Mesodermal cell (in vitro differentiated cells): ENCODE measurements around the gene OR56A1.

ENCODE experiments used
- H3K27ac ChIP-seq: 2 replicates; pipeline ENCODE4 v1.7.0; 2013; ENCODE audit warnings: mild to moderate bottlenecking, low read depth, low read length, moderate library complexity; ENCODE audit not compliant: severe bottlenecking
- H3K36me3 ChIP-seq: 2 replicates; pipeline ENCODE4 v1.7.1; 2013; ENCODE audit warnings: mild to moderate bottlenecking, low read length, moderate library complexity; ENCODE audit not compliant: control insufficient read depth, insufficient read depth
- H3K4me1 ChIP-seq: one replicate; pipeline ENCODE4 v1.7.1; 2013; ENCODE audit warnings: mild to moderate bottlenecking, low read length; ENCODE audit not compliant: insufficient read depth, control insufficient read depth, poor library complexity, severe bottlenecking
- H3K4me3 ChIP-seq: 2 replicates; pipeline ENCODE4 v1.7.0; 2013; ENCODE audit warnings: low read length, control low read depth, mild to moderate bottlenecking; ENCODE audit not compliant: insufficient read depth, poor library complexity, severe bottlenecking; ENCODE audit errors: extremely low read depth
- H3K9me3 ChIP-seq: 2 replicates; pipeline ENCODE4 v1.7.1; 2013; ENCODE audit warnings: mild to moderate bottlenecking, low read length, moderate library complexity; ENCODE audit not compliant: control insufficient read depth
- WGBS, 2 experiments: methylation state at CpG; one replicate each; pipeline ENCODE4 v1.1.5; 2013; ENCODE audit warnings: missing lambda C conversion rate in 2 of 2; ENCODE audit not compliant: insufficient coverage in 2 of 2; 5-methylcytosine and 5-hydroxymethylcytosine counted together

OR56A1 gene

DNA sequence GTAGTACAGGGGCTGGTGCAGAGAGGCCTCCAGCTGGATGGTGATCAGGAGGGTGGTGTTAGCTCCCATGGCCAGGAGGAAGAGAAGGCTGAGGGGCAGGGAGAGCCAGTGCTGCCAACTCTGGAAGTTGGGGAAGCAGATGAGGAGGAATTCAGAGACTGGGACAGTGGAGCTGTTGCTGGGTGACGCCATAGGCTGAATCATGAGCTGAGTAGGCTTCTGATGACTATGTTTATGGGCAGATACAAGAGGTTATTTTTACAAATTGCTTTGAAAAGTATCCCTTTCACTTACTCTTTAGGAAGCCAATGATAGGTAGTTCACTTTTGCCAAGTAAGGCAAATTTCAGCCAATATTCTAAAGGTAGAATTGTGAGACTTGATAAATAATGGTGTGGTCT is 3.1 kb downstream of the OR56A1 start:
- Histone ChIP-seq H3K36me3 (no peaks in the 10 kb centered on the region), H3K9me3 (no peaks in the 10 kb centered on the region), H3K27ac (no peak overlapping the region), H3K4me3 (no peak overlapping the region), H3K4me1 (no peaks in the 10 kb centered on the region)
- WGBS, 2 experiments: 86 to 100% methylated on average over 1 of the region's 1 CpG

GRCh38 chr11:6025056-6025455 is 5.5 kb downstream of the OR56A1 start:
- Histone ChIP-seq H3K36me3 (no peaks in the 10 kb centered on the region), H3K4me1 (no peaks in the 10 kb centered on the region), H3K27ac (no peak overlapping the region), H3K9me3 (no peaks in the 10 kb centered on the region), H3K4me3 (no peak overlapping the region)
- 80 to 100% methylated on average over 1 to 2 of the region's 2 CpGs for WGBS, 2 experiments

DNA sequence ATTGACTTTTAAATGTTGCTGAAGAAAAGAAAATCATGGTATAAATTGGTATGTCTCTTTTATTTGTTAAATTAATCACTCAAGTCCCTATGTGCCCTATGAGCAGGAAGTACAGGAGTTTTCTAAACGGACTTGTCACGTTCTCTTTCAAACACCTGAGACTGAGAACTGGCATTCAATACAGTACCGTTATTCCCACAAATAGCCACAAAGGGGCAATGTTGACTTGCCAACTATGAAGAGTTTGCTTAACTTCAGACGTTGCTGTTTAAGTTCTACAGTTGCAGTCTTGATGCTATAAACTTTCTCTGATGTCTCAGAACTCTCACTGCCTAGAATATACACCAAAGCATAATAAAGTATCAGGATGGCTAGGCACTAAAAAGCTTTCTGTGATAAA is 7.6 kb downstream of the OR56A1 start:
- Histone ChIP-seq H3K27ac (no peak overlapping the region), H3K9me3 (no peaks in the 10 kb centered on the region), H3K4me1 (no peaks in the 10 kb centered on the region), H3K4me3 (no peak overlapping the region), H3K36me3 (no peaks in the 10 kb centered on the region)
- 14 to 15% methylated on average over 1 to 3 of the region's 4 CpGs for WGBS, 2 experiments

DNA sequence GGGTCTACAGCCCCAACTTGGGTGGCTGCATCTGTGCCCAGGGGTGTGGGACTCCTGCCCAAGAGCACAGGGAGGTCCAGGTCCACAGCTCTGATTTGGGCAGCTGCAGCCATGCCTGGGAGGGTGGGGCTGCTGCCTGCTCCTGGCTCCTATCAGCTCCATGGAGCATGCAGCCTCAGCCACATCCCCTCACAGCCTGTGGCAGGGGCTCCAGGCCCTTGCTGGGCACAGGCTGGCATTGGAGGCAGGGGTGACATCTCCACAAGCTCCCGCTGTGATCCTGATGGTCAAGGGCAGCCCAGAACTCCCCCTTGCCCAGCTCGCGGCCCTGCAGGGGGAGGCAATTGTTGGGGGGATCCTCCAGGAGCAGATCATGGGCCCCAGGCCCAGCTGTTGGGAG is 17.5 kb downstream of the OR56A1 start:
- H3K4me1 ChIP-seq: no peaks in the 10 kb centered on the region
- H3K36me3 ChIP-seq: no peaks in the 10 kb centered on the region
- H3K27ac ChIP-seq: no peak overlapping the region
- H3K9me3 ChIP-seq: no peaks in the 10 kb centered on the region
- 89 to 95% methylated on average over 3 of the region's 3 CpGs for WGBS, 2 experiments
- H3K4me3 ChIP-seq: no peak overlapping the region

DNA sequence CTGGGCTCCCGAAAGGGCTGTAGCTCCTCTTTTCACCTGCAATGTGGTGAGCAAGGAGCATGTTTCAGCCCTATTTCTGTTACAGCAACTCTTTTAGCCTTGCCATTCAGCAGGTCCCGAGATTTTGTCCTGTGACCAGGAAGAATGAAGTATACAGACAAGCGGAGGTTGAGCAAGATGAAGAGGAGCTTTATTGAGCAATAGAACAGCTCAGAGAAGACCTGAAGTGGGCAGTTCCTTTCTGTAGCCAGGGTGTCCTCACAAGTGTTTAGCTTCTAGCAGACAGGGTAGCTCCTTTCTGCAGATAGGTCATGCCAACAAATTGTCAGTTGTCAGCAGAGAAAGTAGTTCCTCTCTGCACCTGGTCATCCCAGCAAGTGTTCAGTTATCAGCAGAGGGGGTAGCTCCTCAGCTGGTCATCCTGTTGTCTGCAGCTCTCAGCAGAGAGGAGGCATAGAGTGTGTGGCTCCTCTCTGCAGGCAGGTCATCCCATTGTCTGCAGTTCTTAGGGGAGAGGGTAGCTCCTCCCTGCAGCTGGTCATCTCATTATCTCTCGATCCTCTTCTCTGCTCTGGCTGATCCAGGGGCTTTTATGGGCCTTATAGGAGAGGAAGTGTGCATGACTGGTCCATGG is 18.4 kb downstream of the OR56A1 start:
- Histone ChIP-seq H3K36me3 (no peaks in the 10 kb centered on the region), H3K4me3 (no peak overlapping the region), H3K4me1 (no peaks in the 10 kb centered on the region), H3K9me3 (no peaks in the 10 kb centered on the region), H3K27ac (no peak overlapping the region)
- WGBS, 2 experiments: 88 to 93% methylated on average over 3 of the region's 4 CpGs

- H3K9me3 ChIP-seq: no peaks in the 10 kb centered on the region
- no peak within 1 kb of the TSS for H3K4me3 ChIP-seq
- H3K27ac ChIP-seq: no peak within 1 kb of the TSS
- no peaks in the 10 kb centered on the region for H3K4me1 ChIP-seq
- H3K36me3 ChIP-seq: no peaks in the 10 kb centered on the region
Observed at GRCh38 chr11:6006846-6007245, 23.7 kb downstream of the OR56A1 start, which contains the start of gene OR56A4. Gene OR56A4, minus strand, starts transcription at chr11:6006946. Its CDS starts 3,954 bp downstream, at chr11:6002992.

DNA sequence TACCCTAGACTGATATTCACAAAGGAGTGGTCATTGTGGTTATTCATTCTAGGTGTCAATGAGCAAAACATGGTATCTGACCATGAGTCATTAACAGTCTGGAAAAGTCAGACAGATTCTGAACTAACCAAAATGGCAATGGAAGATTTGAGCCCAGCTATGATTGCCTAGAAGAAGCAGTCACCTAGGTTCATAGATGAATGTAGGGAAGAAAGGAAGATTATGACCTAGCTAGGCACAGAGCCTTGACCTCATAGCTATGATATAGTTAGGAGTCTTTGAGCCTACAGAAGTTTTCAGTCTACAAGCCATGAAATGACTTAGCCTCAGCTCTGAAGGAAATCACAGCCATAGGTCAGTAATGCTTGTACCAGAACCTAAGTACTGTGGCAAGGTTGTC is 24.2 kb downstream of the OR56A1 start:
- Histone ChIP-seq H3K4me1 (no peaks in the 10 kb centered on the region), H3K9me3 (no peaks in the 10 kb centered on the region), H3K36me3 (no peaks in the 10 kb centered on the region), H3K4me3 (no peak overlapping the region), H3K27ac (no peak overlapping the region)

- Histone ChIP-seq H3K4me1 (no peaks in the 10 kb centered on the region), H3K4me3 (no peak overlapping the region), H3K27ac (no peak overlapping the region), H3K36me3 (no peaks in the 10 kb centered on the region), H3K9me3 (no peaks in the 10 kb centered on the region)
- WGBS, 2 experiments: 80 to 88% methylated on average over 5 to 7 of the region's 7 CpGs
Observed at GRCh38 chr11:6002202-6002699, 28.3 kb downstream of the OR56A1 start.

DNA sequence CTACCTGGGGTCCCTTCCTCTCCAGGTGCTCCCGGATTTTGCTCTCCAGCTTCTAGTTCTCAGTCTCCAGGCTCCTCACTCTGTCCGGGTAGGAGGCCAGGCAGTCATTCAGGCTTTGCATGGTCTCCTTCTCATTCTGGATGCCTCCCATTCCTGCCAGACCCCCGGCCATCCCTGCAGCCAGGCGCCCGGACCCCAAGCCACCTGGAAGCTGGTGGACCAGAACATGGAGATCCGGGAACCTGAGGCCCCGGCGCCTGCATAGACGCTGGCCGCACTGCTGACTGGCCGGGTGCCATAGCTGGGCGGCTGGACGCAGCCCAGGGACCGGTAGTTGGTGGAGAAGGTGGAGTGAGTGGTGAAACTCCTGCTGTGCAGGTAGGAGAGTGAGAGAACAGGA is 35.8 kb downstream of the OR56A1 start:
- H3K36me3 ChIP-seq: no peaks in the 10 kb centered on the region
- 80 to 86% methylated on average over 6 to 11 of the region's 14 CpGs for whole genome bisulfite sequencing, 2 experiments
- no peaks in the 10 kb centered on the region for H3K9me3 ChIP-seq
- H3K4me3 ChIP-seq: no peak overlapping the region
- no peak overlapping the region for H3K27ac ChIP-seq
- H3K4me1 ChIP-seq: no peaks in the 10 kb centered on the region

- Histone ChIP-seq H3K4me3 (no peak overlapping the region), H3K27ac (no peak overlapping the region), H3K4me1 (no peaks in the 10 kb centered on the region), H3K36me3 (no peaks in the 10 kb centered on the region), H3K9me3 (no peaks in the 10 kb centered on the region)
- WGBS, 2 experiments: 60 to 79% methylated on average over 1 of the region's 3 CpGs
Observed at GRCh38 chr11:5992604-5993251, 37.8 kb downstream of the OR56A1 start.

DNA sequence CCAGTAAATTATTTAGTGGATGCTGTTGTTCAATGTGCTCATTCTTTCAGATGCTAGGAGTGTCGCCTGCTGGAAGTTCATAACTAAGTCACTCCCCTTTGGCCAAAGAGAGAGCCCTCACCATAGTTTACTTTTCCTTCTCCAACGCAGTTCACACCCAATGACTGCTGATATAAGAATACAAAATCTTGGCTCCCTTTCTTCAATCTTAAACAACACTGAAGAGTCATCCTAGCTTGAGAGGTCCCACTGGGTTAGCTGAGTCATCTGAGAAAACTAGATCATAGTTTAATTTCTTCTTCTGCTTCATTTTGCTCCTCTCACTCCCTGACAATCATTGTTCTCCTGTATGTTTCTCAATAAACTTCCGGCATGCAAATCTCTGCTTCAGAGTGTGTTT is 38.4 kb downstream of the OR56A1 start:
- Histone ChIP-seq H3K27ac (no peak overlapping the region), H3K9me3 (no peaks in the 10 kb centered on the region), H3K36me3 (no peaks in the 10 kb centered on the region), H3K4me1 (no peaks in the 10 kb centered on the region), H3K4me3 (no peak overlapping the region)
- WGBS, 2 experiments: 75 to 90% methylated on average over 1 to 2 of the region's 3 CpGs
